ENCODE data around the gene PRKCB.

DNA sequence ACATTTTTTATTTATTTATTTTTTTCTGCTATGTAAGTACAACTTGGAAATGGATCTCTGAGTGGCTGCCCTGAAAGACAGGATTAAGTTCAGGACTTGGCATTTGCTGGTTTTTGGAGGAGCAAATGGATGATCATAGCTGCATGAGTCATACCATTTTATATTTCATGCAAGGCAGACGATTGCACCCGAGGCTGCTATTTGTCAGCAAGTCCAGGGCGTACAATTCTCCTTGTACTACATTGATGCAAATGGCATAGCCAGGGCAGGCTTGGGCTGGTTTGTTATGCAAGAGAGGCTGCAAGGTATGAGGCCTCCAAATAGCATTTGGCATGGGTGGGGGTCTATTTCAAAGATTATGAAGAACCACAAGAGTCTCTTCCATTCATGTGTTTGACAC is 339.2 kb downstream of the PRKCB start:
- TF ChIP-seq, protein P1, sequence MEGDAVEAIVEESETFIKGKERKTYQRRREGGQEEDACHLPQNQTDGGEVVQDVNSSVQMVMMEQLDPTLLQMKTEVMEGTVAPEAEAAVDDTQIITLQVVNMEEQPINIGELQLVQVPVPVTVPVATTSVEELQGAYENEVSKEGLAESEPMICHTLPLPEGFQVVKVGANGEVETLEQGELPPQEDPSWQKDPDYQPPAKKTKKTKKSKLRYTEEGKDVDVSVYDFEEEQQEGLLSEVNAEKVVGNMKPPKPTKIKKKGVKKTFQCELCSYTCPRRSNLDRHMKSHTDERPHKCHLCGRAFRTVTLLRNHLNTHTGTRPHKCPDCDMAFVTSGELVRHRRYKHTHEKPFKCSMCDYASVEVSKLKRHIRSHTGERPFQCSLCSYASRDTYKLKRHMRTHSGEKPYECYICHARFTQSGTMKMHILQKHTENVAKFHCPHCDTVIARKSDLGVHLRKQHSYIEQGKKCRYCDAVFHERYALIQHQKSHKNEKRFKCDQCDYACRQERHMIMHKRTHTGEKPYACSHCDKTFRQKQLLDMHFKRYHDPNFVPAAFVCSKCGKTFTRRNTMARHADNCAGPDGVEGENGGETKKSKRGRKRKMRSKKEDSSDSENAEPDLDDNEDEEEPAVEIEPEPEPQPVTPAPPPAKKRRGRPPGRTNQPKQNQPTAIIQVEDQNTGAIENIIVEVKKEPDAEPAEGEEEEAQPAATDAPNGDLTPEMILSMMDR (IDR thresholded peaks at IDR 0.05) = no peak
- TF ChIP-seq POLR2A (IDR thresholded peaks at IDR 0.05) = no peak

Measured in upper lobe of left lung (tissue), 4 donors.